Urinary bladder (tissue), 4 donors: ENCODE measurements around the gene WWC2. TPM values are rescaled to one million over a fixed set of nuclear protein-coding genes. Genes with fewer than 3 reads are reported as not detected.

Experiments
- DNase-seq: peaks from one replicate; pipeline ENCODE4 v3.0.0-alpha.2; 2015; ENCODE audit errors: extremely low spot score
- H3K27ac ChIP-seq: one replicate; pipeline ENCODE4 v1.5.1; 2013; ENCODE audit warnings: low read depth, mild to moderate bottlenecking, moderate library complexity
- H3K36me3 ChIP-seq: one replicate; pipeline ENCODE4 v1.6.1; 2013; ENCODE audit warnings: mild to moderate bottlenecking, moderate library complexity; ENCODE audit not compliant: insufficient read depth
- H3K4me1 ChIP-seq: one replicate; pipeline ENCODE4 v1.6.1; 2013; ENCODE audit warnings: mild to moderate bottlenecking, moderate library complexity; ENCODE audit not compliant: insufficient read depth
- H3K4me3 ChIP-seq: one replicate; pipeline ENCODE4 v1.5.1; 2013; ENCODE audit warnings: low read depth, low read length
- WGBS: extraction: QIAGEN DNeasy Blood & Tissue Kit; methylation state at CpG from one replicate; pipeline ENCODE4 v1.1.7; 2013; 5-methylcytosine and 5-hydroxymethylcytosine counted together
- polyA plus RNA-seq: library from polyadenylated mRNA; stranded (reverse); fragments of 200-250 nt; gene quantifications from one replicate; pipeline ENCODE4 v1.2.3, GENCODE V29; 2013
- total RNA-seq: library from RNA; depleted of rRNA; stranded (reverse); fragments of >200 nt; gene quantifications from one replicate; pipeline ENCODE4 v1.2.3, GENCODE V29; 2014
- donor health status: healthy with polysubstance abuse.
- donor health status: healthy.

The WWC2 gene
- total and polyA plus RNA-seq, 2 donors: 10.8 to 42.0 TPM

DNA sequence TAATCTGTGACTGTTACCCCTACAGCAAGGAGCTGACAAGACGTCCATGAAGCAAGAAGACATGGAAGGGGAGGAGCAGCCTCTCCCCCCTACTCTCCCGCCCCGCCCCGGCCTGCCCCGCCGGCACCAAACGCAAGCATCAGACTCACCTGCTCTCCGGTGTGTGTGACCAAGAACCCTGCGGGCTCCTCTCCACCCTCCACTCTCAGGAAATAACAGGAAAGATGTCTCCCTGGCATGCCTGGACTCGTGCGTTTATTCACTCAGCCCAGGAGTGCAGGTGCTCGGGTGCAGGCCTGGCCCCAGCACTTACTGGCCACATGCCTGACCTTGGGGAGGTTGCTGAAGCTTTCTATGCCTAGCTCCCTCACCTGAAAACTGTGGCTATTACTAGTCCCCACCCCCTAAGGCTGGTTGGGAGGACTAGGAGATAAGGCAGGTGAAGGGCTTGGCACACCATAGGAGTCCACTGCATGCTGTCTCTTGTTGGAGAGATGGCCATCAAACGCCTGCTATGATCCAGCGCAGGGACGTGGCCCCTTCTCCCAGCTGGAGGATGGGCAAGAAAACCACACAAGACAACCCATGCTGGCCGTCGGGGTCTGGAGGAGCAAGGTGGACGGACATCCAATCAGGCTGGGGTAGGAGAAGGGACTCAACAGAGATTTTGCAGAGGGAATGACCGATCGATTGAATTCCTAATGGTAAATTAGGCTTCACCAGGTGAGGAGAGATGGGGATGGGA lies 258.0 kb downstream of the WWC2 start:
- H3K4me1 ChIP-seq: no peaks in the 10 kb centered on the region
- no peaks in the 10 kb centered on the region for H3K36me3 ChIP-seq
- no peak overlapping the region for H3K27ac ChIP-seq
- H3K4me3 ChIP-seq: no peak overlapping the region
- peak; percentile 23 for DNase-seq
- 84% methylated on average over 20 of the region's 20 CpGs for WGBS

DNA sequence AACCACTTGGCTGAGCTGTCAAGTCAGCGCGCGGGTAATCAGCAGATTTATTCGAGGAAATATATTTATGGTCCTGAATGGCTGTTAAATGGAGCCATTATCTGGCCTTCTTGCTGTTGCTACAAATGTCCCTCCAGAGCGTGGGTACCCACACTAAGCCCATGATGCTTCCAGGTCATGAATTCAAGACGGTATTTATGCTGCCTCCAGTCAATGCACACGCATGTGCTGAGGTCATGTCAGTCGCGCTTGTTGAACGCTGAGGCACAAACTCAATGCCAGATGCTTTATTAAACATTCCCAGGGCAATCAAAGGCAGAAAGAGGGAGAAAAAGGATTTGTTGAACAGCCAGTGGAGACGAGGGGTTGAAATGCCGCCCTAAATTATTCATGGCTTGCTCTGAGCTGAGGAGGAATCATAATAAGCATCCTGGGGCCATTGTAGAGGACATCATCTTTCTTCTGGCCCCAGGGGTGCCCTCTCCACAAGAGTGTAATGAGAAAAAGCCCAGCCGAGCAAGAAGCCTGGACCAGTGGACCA lies 259.2 kb downstream of the WWC2 start:
- WGBS: 85% methylated on average over 13 of the region's 13 CpGs
- H3K36me3 ChIP-seq: no peaks in the 10 kb centered on the region
- DNase-seq: no peak
- H3K27ac ChIP-seq: no peak overlapping the region
- no peaks in the 10 kb centered on the region for H3K4me1 ChIP-seq
- no peak overlapping the region for H3K4me3 ChIP-seq

DNA sequence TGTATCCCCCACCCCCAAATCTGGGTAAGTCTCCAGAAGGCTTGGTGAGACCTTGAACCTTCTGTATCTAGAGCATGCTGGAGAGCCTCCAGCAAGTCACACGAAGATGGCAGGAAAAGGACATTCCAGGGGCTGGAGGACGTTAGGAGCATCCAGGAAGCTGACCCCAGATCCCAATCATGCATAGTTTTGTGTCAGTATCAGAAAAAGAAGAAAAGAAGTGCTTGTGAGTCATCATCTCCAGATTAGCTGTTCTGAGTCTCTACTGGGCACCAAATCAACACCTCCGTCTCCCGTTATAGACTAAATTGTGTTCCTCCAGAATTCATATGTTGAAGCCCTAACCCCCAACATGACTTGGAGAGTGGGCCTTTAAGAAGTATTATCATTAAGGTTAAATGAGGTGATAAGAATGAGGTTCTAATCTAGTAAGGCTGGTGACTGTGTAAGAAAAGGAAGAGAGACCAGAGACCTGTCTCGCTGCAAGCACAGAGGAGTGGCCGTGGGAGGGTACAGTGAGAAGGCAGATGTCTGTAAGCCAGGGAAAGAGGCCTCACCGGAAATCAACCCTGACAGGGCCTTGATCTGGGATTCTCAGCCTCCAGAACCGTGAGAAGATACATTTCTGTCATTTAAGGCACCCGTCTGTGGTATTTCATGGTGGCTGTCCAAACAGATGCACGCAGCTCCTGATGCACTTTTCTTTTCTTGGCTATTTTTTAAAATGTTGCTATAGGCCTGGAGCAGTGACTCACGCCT lies 261.3 kb downstream of the WWC2 start:
- Histone ChIP-seq H3K36me3 (no peaks in the 10 kb centered on the region), H3K4me3 (no peak overlapping the region), H3K4me1 (no peaks in the 10 kb centered on the region), H3K27ac (no peak overlapping the region)
- DNase-seq: no peak
- WGBS: 65% methylated on average over 11 of the region's 11 CpGs

DNA sequence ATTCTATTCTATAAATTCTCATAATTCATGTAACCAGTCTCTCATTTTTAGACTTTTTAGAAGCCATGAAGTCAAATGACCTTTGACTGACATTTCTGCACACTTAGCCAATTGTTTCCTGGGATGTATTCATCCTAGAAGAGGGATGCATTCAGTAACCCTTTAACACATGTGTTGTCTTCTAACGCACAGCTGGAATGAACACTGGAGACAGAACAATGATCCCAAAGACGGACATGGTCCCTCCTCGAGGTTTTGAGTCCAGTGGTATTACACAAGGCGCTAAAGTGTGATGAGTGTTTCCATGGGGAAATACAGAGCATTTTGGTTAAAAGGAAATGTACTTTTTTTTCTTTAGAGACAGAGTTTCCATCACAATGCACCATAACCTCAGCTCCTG lies 263.0 kb downstream of the WWC2 start:
- no peak overlapping the region for H3K4me3 ChIP-seq
- no peaks in the 10 kb centered on the region for H3K4me1 ChIP-seq
- 93% methylated on average over 4 of the region's 4 CpGs for WGBS
- no peaks in the 10 kb centered on the region for H3K36me3 ChIP-seq
- DNase-seq: no peak
- H3K27ac ChIP-seq: no peak overlapping the region

DNA sequence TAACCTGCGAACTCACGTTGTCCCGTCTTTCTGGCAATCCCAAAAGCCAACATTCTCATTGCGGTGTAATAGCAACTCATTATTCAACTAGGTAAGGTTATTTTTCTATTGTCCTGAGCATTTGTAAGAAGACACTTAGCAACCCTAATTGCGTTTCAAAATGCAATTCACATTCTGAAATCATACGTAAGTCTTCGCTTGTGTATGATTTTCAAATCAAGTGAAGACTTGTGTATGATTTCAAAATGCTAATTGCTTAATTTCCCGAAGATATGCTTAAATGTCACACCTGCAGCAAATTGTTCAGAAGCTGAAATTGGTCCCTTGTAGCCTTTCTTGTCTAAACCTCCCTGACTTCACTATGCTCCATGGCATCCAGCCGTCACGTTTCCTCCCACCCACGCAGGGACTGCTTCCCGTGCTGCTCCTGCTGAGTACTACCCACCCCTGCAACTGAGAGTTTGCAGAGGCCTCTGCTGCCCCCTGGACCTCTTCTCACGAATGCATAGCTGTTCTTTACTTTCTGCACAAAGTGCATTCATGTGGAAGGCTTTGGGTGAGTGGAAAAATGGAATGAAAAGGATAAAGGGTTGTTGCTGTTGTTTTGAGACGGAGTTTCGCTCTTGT lies 264.0 kb downstream of the WWC2 start:
- no peaks in the 10 kb centered on the region for H3K36me3 ChIP-seq
- 69% methylated on average over 15 of the region's 15 CpGs for WGBS
- no peak for DNase-seq
- no peak overlapping the region for H3K4me3 ChIP-seq
- H3K27ac ChIP-seq: no peak overlapping the region
- no peaks in the 10 kb centered on the region for H3K4me1 ChIP-seq

DNA sequence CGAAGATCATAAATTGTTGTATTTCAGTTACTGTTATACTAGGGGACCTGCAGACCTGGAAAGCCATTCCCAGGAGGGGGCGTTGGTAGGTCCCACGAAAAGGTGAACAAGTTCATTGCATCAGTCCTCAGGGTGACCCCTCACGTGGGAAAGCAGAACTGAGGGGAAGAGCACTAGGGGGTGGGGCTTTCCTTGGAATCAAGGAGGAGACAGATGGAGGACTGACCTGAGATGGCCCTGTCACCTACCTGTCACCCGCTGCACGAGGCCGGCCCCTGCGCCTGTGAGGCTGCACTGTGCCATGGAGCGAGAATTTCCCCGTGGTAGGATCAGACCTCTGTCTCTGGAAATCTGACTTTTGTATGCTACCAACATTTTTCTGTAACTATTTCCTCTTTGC lies 265.0 kb downstream of the WWC2 start:
- Histone ChIP-seq H3K4me1 (no peaks in the 10 kb centered on the region), H3K36me3 (no peaks in the 10 kb centered on the region), H3K27ac (no peak overlapping the region), H3K4me3 (no peak overlapping the region)
- 73% methylated on average over 10 of the region's 10 CpGs for whole genome bisulfite sequencing
- DNase-seq: no peak

DNA sequence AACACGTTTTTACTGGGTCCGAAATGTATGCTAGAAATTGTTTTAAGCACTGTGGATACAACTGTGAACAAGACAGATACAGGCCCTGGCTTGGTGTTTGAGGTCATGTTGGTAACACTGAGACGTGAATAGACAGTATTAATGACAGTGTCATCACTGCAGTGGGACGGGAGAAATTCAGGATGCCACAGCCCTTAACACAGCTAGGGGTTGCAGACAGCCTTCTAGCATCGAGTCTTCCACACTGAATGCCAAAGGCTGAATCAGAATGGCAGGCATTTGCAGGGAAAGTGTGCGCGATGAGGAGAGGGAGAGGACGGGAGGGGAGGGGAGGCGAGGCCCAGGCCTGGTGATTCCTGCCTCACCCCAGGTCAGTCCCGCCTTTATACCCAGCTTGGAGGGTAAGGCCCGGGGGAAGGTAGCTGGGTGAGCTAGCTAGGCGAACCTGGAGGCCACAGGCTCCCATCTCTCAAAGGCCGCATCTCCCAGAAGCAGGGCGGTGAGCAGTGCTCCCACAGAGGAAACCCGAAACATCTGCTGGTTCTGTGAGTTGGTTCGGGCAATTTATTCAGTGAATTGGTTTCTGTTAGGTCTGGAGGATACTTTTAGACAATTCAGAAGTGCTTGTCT lies 267.3 kb downstream of the WWC2 start:
- 85% methylated on average over 16 of the region's 16 CpGs for WGBS
- H3K4me1 ChIP-seq: no peaks in the 10 kb centered on the region
- no peak for DNase-seq
- no peak overlapping the region for H3K27ac ChIP-seq
- no peak overlapping the region for H3K4me3 ChIP-seq
- H3K36me3 ChIP-seq: no peaks in the 10 kb centered on the region

DNA sequence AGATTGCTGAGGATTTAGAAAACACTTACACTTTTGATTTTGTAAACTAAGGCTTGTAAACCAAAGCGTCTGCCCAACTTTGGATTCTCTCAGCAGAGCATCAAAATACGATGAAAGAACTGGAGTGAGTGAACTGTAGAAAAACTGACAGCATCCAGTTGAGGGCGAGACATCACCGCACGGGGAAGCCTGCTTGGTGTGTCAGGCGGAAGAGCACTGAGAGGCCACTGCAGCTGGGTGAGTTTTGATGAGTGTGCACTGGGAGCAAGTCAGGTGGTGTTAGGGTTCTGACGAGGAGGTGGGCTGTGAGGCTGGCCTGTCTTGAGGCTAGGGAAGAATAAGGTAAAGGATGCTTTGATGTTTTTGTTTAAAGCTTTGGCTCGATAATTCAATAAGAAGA lies 270.0 kb downstream of the WWC2 start:
- 76% methylated on average over 8 of the region's 8 CpGs for WGBS
- Histone ChIP-seq H3K36me3 (no peaks in the 10 kb centered on the region), H3K27ac (no peak overlapping the region), H3K4me1 (no peaks in the 10 kb centered on the region), H3K4me3 (no peak overlapping the region)
- no peak for DNase-seq

Other genes starting within 250 kb of the WWC2 start
- 68.7 TPM for gene DCTD, start 181.9 kb upstream of the WWC2 start, total RNA-seq
- gene DCTD, start 181.9 kb upstream of the WWC2 start, polyA plus RNA-seq: 71.7 TPM
- gene CLDN22, start 221.0 kb downstream of the WWC2 start, total RNA-seq: not detected
- not detected for gene CLDN22, start 221.0 kb downstream of the WWC2 start, polyA plus RNA-seq
- gene CLDN24, start 223.2 kb downstream of the WWC2 start, total RNA-seq: not detected
- gene CLDN24, start 223.2 kb downstream of the WWC2 start, polyA plus RNA-seq: not detected